Right cardiac atrium (tissue), 5 donors: ENCODE data around the gene DLL4. TPM values are rescaled to one million over a fixed set of nuclear protein-coding genes. Genes with fewer than 3 reads are reported as not detected.

Source experiments
- ATAC-seq, 2 donors: fragments of 200-7000 bp; cut with Tn5 transposase; one replicate each; pipeline versions ENCODE4 v1.8.0 to v1.9.1; 2020; ENCODE audit warnings: moderate library complexity in 2 of 2, mild to moderate bottlenecking in 1 of 2
- DNase-seq, 3 donors: peaks; one replicate each; pipeline ENCODE4 v3.0.0-alpha.2; 2020
- H3K27ac ChIP-seq: one replicate; pipeline ENCODE4 v1.5.1; 2013; ENCODE audit warnings: mild to moderate bottlenecking, low read length, control low read depth, moderate library complexity
- H3K27me3 ChIP-seq: one replicate; pipeline ENCODE4 v1.6.1; 2013; ENCODE audit not compliant: control insufficient read depth, insufficient read depth
- H3K4me1 ChIP-seq: one replicate; pipeline ENCODE4 v1.6.1; 2013; ENCODE audit warnings: low read length; ENCODE audit not compliant: control insufficient read depth, insufficient read depth
- H3K4me3 ChIP-seq: one replicate; pipeline ENCODE4 v1.5.1; 2013; ENCODE audit warnings: low read length, control low read depth
- H3K9me3 ChIP-seq: one replicate; pipeline ENCODE4 v1.6.1; 2013; ENCODE audit warnings: low read length; ENCODE audit not compliant: control insufficient read depth
- WGBS: extraction: QIAGEN DNeasy Blood & Tissue Kit; methylation state at CpG from one replicate; pipeline ENCODE4 v1.1.7; 2013; 5-methylcytosine and 5-hydroxymethylcytosine counted together
- intact Hi-C, 4 donors: fragments of 100-400 bp; cut with DNase I; formaldehyde crosslinking; loops; one replicate each; pipeline versions ENCODE4 v1.11.0 to v1.14.0; 2022 to 2023
- long read RNA-seq, 4 donors: library from polyadenylated mRNA; unstranded; transcript quantifications; one replicate each; pipeline ENCODE4 v2.0.0, GENCODE V29; 2020 to 2021
- polyA plus RNA-seq: library from polyadenylated mRNA; stranded (reverse); fragments of 200-250 nt; gene quantifications from one replicate; pipeline ENCODE4 v1.2.3, GENCODE V29; 2013
- total RNA-seq, 4 donors: library from RNA; stranded (reverse); fragmentation: NEBNext Ultra II Directional; extraction: Animal tissue kit (Norgen Biotek cat#: 25700); gene quantifications; one replicate each; pipeline ENCODE4 v1.2.1, GENCODE V29; 2021
- donor health status: healthy with polysubstance abuse.
- donor health status: DM: no; HTN: yes; CAD: no.
- donor health status: DM: no; HTN: no; CAD: no.
- donor health status: DM: no; HTN: yes; CAD: no; lungs with severe emphysema.
- donor health status: DM: yes; HTN: yes; CAD: no.

The DLL4 gene
- total RNA-seq = 10 to 100 TPM in 1 of 4 donors, 1 to 10 TPM in 3; 5.9 to 14.4 (median 7.2) TPM
- 7.2 TPM for polyA plus RNA-seq
- long read RNA-seq, donor 1, partial matches to known transcripts = 3 of 7 reads
- long read RNA-seq, donor 1, other reads (novel, unspliced or antisense) = 0 of 7 reads
- long read RNA-seq, donor 2, partial matches to known transcripts = 3 of 7 reads
- long read RNA-seq, donor 2, other reads (novel, unspliced or antisense) = 2 of 7 reads
- long read RNA-seq, donor 3, transcript DLL4-204 (11 exons, 3,433 nt) = major isoform, 9 of 23 reads
- long read RNA-seq, donor 3, partial matches to known transcripts = 14 of 23 reads
- long read RNA-seq, donor 3, other reads (novel, unspliced or antisense) = 0 of 23 reads
- long read RNA-seq, donor 4, transcript DLL4-204 (11 exons, 3,433 nt) = major isoform, 8 of 14 reads
- long read RNA-seq, donor 4, partial matches to known transcripts = 4 of 14 reads
- long read RNA-seq, donor 4, other reads (novel, unspliced or antisense) = 2 of 14 reads

DNA sequence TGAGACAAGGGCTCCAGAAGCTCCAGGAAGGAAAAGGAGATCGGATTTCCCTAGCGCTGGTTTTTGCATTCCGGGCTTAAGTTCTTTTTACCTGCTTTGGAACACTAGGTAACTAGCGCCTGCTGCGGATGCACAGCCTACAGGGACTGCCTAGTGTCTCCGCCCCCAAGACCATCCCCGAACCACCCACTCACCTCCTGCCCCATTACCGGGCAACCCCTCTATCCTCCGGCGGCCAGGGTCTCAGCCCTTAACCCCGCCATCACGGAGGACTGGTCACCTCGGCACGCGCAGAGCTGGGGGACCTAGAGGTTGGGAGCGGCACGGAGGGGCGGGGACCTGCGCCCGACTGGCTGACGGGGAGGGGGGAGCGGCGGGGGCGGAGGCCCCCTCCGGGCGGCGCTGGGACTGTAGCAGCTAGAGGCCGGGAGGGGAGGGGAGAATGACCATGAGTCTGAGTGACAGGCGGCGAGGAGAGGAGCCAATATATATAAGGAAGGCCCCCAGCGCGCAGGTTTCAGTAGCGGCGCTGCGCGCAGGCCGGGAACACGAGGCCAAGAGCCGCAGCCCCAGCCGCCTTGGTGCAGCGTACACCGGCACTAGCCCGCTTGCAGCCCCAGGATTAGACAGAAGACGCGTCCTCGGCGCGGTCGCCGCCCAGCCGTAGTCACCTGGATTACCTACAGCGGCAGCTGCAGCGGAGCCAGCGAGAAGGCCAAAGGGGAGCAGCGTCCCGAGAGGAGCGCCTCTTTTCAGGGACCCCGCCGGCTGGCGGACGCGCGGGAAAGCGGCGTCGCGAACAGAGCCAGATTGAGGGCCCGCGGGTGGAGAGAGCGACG is at the start of gene DLL4:
TSS of gene DLL4 (plus strand) at position 520 of the 839 bp plus-strand sequence. CDS start 329 bp downstream, outside the sequence.
- peak; percentile 76 to 90 (median 85) for DNase-seq
- no peaks in the 10 kb centered on the region for H3K9me3 ChIP-seq
- under 1% methylated on average over 71 of the region's 71 CpGs for WGBS
- ATAC-seq = peak; percentile 63 to 82
- H3K4me3 ChIP-seq = peak within 1 kb of the TSS; percentile 65
- H3K4me1 ChIP-seq = peaks cover 2% of the 10 kb centered on the region
- intact Hi-C loops = no loop called here
- no peaks in the 10 kb centered on the region for H3K27me3 ChIP-seq
- H3K27ac ChIP-seq = peak within 1 kb of the TSS; percentile 27

- intact Hi-C loops = loop anchor here in 1 of 4 donors (5.0 kb wide), 1 partner anchor 357 kb away; no protein-coding TSS in a partner anchor
- no peaks in the 10 kb centered on the region for H3K4me1 ChIP-seq
- no peaks in the 10 kb centered on the region for H3K27me3 ChIP-seq
- no peaks in the 10 kb centered on the region for H3K9me3 ChIP-seq
- no peak overlapping the region for H3K4me3 ChIP-seq
- H3K27ac ChIP-seq = no peak overlapping the region
- WGBS = 85% methylated on average over 6 of the region's 6 CpGs
- ATAC-seq = no peak
- no peak for DNase-seq
These were observed 49.5 kb upstream of the DLL4 start for GRCh38 chr15:40879609-40880008.

DNA sequence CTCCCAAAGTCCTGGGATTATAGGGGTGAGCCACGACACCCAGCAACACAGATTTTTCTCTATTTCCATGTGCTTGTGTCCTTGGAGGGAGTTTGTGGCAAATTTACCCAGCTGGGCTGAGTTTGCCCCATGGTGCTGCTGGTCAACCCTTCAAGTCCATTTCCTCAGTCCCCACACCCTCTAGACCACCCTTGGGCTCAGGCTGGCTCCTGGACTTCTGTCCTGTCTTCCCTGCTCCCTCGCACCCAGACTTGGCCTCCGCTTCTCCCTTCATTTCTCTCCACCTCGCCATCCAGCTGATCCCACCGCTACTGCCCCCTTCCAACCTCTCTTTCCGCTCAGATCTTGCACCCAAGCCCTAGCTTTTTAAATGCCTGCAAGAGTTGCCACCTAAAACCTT is 47.8 kb upstream of the DLL4 start:
- WGBS = 94% methylated on average over 6 of the region's 6 CpGs
- ATAC-seq (no peak), DNase-seq (no peak)
- Histone ChIP-seq H3K4me3 (no peak overlapping the region), H3K27ac (no peak overlapping the region), H3K4me1 (no peaks in the 10 kb centered on the region), H3K27me3 (no peaks in the 10 kb centered on the region), H3K9me3 (no peaks in the 10 kb centered on the region)
- intact Hi-C loops = no loop called here

DNA sequence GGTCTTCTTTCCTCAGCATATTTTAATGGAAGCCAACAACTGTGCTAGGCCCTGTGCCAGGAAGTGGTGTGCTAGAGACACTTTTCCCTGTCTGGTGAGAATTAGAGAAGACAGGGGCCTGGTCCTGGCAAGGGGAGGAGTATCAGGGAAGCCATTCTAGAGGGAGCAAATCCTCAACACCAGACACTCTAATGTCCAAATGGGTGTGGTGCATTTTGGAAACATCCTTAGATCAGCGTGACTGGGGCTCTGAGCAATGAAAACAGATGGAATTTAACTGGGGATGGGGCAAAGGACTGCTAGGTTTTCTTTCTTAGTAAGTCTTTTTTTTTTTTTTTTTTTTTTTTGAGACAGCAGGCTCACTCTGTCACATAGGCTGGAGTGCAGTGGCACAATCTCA is 42.6 kb upstream of the DLL4 start:
- H3K27me3 ChIP-seq = no peaks in the 10 kb centered on the region
- 69% methylated on average over 1 of the region's 1 CpG for WGBS
- intact Hi-C loops = no loop called here
- H3K4me3 ChIP-seq = no peak overlapping the region
- no peak for ATAC-seq
- no peak for DNase-seq
- H3K27ac ChIP-seq = no peak overlapping the region
- no peaks in the 10 kb centered on the region for H3K9me3 ChIP-seq
- no peaks in the 10 kb centered on the region for H3K4me1 ChIP-seq

DNA sequence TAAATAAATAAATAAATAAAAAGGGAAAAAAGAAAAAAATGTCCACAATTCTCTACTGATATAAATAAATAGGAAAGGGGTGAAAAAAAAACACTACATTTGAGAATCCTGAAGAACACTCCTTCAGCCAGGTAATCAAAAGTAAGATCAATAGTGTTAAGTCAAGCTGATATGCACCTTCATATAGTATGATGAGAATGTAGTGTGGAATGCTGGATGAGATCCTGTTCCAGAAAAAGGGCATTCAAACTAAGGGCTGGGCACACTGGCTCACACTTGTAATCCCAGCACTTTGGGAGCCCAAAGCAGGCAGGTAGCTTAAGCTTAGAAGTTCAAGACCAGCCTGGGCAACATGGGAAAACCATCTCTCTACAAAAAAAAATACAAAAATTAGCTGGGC is 40.0 kb upstream of the DLL4 start:
- Histone ChIP-seq H3K27me3 (no peaks in the 10 kb centered on the region), H3K4me1 (no peaks in the 10 kb centered on the region), H3K27ac (no peak overlapping the region), H3K9me3 (no peaks in the 10 kb centered on the region), H3K4me3 (no peak overlapping the region)
- intact Hi-C loops = no loop called here
- no peak for DNase-seq
- no peak for ATAC-seq

DNA sequence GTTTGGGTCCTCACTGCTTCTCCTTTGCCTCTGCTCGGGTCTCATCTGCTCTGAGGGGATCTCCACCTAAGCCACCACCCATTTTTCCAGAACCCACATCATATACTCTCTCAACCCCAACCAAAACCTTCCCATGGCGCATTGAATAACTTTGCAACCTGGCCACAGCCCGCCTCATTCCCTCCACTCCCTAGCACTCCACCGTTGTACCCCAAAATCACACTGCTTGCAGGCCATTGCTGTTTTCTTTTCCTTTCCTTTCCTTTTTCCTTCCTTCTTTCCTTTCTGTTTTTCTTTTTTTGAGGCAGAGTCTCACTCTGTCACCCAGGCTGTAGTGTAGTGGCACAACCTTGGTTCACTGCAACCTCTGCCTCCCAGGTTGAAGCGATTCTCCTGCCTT is 38.0 kb upstream of the DLL4 start:
- intact Hi-C loops = loop anchor here in 2 of 4 donors (5.0 to 10.0 kb wide), 3 partner anchors 34 to 214 kb away; partner anchors contain the start of gene RAD51 (in 1 of the 2)
- WGBS = 84% methylated on average over 5 of the region's 5 CpGs

DNA sequence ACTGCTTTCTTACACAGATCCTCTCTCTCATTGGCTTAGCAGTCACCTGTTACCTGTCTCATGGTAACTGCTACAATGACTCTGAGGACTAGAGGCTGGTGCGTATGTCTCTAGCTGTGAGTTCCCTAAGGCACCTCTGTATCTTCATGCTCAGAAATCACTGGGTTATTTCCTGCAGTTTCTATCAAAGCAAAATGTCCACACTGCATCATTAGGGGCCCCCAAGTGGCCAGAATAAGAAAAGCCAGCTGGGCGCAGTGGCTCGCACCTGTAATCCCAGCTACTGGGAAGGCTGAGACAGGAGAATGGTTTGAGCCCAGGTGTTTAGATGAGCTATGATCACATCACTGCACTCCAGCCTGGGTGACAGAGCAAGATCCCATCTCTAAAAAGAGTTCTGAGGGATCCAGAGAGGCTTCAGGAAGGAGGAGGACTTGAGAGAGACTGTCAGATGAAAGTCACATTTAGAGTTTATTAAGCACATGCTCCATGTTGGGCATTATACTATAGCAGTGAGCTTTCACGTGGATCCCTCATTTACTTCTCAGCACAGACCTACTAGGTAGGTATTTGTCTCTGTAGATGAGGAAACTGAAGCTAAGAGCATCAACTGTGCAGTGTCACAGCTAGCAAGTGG is 37.2 kb upstream of the DLL4 start:
- peaks cover 6% of the 10 kb centered on the region for H3K4me1 ChIP-seq
- DNase-seq (peak in 1 of 3 donors; percentile 65), ATAC-seq (no peak)
- WGBS = 11% methylated on average over 4 of the region's 4 CpGs
- H3K27me3 ChIP-seq = no peaks in the 10 kb centered on the region
- intact Hi-C loops = loop anchor here in 2 of 4 donors (5.0 to 10.0 kb wide), 3 partner anchors 35 to 215 kb away; partner anchors contain the start of gene RAD51 (in 1 of the 2)
- no peak overlapping the region for H3K4me3 ChIP-seq
- H3K9me3 ChIP-seq = no peaks in the 10 kb centered on the region
- no peak overlapping the region for H3K27ac ChIP-seq

More for the DNA sequence above, 38.0 kb upstream of the DLL4 start:
- ATAC-seq (no peak), DNase-seq (no peak)
- Histone ChIP-seq H3K27ac (no peak overlapping the region), H3K4me3 (no peak overlapping the region), H3K4me1 (peaks cover 6% of the 10 kb centered on the region), H3K27me3 (no peaks in the 10 kb centered on the region), H3K9me3 (no peaks in the 10 kb centered on the region)

DNA sequence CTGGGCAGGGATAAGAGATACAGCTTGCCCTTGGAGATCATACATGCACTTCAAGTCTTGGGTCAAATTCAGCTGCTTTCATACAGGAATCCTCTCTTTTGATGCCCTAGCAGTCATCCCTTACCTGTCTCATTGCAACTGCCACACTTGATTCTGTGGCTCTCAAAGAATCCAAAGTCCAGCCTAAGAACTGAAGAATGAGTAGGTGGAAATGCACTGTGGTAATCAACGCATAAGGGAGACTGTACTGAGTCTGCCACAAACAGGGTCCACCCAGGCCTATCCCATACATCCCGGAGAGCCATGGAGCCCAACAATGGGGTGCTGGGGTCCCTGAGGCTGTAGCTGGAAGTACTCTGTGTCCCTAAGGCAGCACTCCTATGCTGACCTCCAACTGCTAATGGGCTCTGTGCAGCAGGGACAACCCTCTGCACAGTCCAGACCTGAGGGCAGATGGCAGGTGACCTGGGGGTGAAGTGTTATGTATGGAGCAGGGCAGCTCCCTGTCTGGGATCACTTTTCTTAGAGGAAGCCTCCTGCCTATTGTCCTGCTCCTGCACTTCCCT is 36.6 kb upstream of the DLL4 start:
- Histone ChIP-seq H3K4me1 (peaks cover 6% of the 10 kb centered on the region), H3K4me3 (no peak overlapping the region), H3K9me3 (no peaks in the 10 kb centered on the region), H3K27me3 (no peaks in the 10 kb centered on the region), H3K27ac (no peak overlapping the region)
- DNase-seq (no peak), ATAC-seq (no peak)
- 85% methylated on average over 2 of the region's 2 CpGs for WGBS
- intact Hi-C loops = loop anchor here in 2 of 4 donors (5.0 to 10.0 kb wide), 3 partner anchors 35 to 215 kb away; partner anchors contain the start of gene RAD51 (in 1 of the 2)

DNA sequence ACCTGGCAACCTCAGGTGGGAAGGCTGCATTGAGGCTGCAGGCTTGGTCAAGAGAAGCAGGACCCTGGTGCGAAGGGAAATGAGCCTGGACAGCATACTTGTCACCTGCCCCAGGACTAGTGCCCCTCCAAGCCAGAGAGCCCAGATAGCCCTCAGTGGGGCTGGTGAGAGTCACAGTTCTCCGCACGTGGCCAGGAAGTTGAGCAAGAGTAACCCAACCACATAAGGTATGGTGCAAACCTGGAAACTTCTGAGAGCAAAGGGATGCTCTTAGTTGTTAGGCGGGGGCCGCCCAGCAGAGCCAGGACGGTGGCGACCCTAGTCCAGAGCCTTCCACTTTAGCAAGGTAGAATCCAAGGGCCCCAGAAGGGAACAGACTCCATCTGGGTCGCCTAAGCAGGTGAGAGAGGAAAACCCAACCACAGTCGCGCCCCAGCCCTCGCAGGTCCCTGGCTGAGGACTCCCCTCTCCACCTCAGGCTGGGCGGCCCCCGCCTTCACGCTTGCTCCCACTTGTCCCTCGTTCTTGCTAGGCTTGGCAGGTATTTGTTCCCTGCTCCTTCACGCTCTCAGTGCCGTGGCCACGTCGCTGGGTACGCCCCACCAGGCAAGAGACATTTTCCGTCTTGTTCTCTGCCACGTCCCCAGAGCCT is 36.0 kb upstream of the DLL4 start:
- intact Hi-C loops = loop anchor here in 2 of 4 donors (5.0 to 10.0 kb wide), 3 partner anchors 36 to 216 kb away; partner anchors contain the start of gene RAD51 (in 1 of the 2)
- DNase-seq (peak in 2 of 3 donors; percentile 62 to 68), ATAC-seq (no peak)
- H3K4me1 ChIP-seq = peaks cover 6% of the 10 kb centered on the region
- H3K9me3 ChIP-seq = no peaks in the 10 kb centered on the region
- no peaks in the 10 kb centered on the region for H3K27me3 ChIP-seq
- H3K4me3 ChIP-seq = no peak overlapping the region
- H3K27ac ChIP-seq = no peak overlapping the region
- WGBS = 81% methylated on average over 22 of the region's 22 CpGs
